NCI-H748 (cell line): ENCODE data around the gene C1orf21.

Source experiments
- DNase-seq: peaks from one replicate; lab custom pipeline; 2025; ENCODE audit not compliant: unreplicated experiment; lab: John Stamatoyannopoulos, UW

C1orf21 gene

GRCh38 chr1:184385865-184386311, 941 bp upstream of the C1orf21 start:
- DNase-seq = peak; percentile 29

DNA sequence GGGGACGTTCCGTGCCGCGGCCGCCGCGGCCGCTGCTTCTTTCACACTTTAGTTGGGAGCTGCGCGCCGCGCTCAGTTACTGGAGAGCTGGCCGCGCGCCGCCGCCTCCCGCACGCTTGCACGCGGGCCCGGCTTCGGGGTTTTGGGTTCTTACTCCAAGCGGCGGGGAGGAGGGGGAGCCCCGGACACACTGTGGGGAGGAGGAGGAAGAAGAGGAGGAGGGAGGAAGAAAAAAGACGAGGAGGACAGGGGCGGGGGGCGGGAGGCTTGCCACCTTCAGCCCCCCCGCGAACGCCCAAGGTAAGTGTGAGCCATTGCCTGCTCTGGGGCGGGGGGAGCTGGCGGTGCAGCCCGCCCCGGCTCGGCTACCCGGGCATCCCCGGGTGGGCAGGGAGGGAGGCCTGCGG, 243 bp downstream of the C1orf21 start:
- peak; percentile 51 for DNase-seq

- DNase-seq = peak; percentile 59
Measured at GRCh38 chr1:184387476-184388318, 868 bp downstream of the C1orf21 start.

GRCh38 chr1:184388319-184388889, 1.6 kb downstream of the C1orf21 start:
- DNase-seq = peak; percentile 13

DNA sequence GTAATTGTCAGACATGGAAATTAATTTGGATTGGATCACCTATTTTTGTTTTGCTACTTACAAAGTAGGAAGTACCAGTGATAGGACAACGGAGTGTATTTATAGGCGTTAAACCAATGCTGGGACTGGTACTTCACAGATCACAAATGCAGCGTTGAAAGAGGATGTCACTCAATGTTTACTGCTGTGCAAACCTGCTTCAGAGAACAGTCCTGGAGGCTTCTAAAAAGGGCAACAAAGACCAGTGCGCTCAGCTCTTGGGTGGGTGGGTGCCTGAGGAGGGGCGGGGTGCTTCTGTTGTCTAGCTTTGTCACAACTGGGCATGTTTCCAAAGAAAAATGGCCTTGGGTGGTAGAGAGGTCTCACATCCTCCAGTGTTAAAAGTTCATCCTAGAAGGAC, 2.1 kb downstream of the C1orf21 start:
- peak; percentile 83 for DNase-seq

DNA sequence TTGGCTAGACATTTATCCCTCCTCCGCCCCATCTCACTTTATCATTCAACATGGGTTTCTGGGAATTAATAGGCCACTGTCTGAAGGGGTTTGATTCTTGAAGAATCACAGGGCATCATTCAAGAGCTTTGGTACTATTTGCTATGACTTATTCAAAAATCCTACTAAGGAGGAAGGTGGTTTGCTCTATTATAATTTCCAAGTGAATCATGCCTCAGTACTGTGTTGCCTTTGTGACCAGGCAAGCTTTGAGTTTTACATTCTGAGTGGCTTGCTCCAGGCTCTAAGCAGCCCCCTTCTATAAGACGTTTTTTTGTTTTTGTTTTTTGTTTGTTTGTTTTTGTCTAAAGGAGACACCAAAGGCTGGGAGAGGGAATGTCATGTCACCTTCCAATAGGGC, 2.6 kb downstream of the C1orf21 start:
- DNase-seq = no peak

DNA sequence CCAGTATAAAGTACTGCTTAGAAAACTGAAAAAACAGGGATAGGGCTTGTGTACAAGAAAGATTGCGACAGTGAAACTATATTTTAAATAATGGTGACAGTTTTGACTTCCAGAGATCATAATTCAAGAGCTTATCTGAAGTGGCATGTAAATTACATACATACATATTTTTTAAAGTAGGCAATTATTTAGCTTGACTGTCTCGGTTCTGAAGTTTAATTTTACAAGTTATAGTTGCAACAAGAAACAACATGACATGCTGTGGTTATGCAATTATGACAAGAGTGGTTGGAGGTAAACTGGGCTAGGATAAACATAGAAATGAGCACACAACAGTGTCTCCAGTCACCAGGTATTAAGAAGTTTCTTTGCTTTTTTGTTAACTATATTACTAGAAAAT, 4.1 kb downstream of the C1orf21 start:
- DNase-seq = no peak

DNA sequence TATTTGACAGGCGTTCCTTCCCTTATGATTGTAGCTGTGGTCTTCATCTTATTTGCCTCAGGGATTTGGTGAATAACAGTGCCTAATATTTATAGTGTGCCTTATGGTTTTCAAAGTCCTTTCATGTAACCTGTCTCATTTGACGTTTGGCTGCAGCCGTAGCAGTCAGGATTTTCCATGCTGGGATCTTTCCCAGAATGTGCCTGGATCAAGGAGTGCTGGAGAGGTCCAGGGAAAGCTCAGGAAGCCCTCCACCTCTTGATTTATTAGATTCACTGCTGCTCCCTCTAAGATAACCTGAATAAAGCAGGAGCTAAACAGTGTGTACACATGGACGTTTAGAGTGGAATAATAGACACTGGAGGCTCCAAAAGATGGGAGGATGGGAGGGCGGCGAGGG, 5.2 kb downstream of the C1orf21 start:
- DNase-seq = no peak

GRCh38 chr1:184392779-184393522, 6.1 kb downstream of the C1orf21 start:
- DNase-seq = no peak

DNA sequence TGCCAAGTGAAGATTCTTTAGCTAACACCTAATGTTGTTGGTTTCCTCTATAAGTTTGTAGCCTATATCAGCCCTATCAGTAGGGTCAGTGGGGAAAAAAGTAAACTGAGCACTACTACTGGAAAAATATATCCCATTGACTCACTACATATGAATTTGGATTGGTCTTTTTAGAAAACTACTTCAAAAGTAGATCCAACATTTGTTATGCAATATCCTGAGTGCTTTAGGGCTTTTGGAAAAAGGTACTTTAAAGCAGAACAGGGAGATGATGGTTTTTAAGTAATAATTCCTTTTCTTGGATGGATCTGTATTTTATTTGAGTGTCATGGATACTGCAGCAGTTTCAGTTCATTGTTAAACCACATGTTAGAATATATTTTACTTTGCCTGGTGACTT, 7.1 kb downstream of the C1orf21 start:
- DNase-seq = no peak

- no peak for DNase-seq
Measured at GRCh38 chr1:184395370-184395769, 8.5 kb downstream of the C1orf21 start.

- DNase-seq = no peak
Measured at GRCh38 chr1:184395937-184396480, 9.2 kb downstream of the C1orf21 start.

GRCh38 chr1:184399192-184399847, 12.5 kb downstream of the C1orf21 start:
- no peak for DNase-seq

- DNase-seq = no peak
Measured at GRCh38 chr1:184403961-184404726, 17.3 kb downstream of the C1orf21 start.

GRCh38 chr1:184404727-184405027, 17.8 kb downstream of the C1orf21 start:
- DNase-seq = no peak

DNA sequence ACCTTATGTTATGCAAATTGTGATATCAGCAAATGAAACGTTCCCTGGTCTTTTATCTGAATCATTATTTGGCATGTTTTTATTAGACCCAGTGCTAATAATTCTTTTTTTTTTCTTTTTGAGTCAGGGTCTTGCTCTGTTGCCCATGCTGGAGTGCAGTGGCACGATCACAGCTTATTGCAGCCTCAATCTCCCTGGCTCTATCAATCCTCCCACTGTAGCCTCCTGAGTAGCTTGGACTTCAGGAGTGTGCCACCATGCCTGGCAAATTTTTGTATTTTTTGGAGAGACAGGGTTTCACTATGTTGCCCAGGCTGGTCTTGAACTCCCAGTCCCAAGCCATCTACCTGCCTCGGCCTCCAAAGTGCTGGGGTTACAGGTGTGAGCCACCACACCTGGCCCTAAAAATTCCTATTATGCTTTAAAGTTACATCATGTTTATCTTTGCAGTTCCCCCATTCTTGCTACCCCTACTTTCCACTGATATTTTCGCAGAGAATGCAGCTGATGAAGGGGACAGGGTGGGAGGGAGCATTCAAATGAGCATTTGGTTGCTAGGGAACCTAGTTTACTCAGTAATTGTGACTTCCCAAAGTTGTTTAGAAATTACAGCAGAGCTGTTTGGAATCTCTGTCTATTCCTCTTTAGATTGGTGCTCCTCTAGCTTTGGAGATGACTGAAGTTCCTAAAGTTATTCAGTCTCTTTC, 18.4 kb downstream of the C1orf21 start:
- DNase-seq = peak; percentile 36

GRCh38 chr1:184405801-184406142, 18.9 kb downstream of the C1orf21 start:
- no peak for DNase-seq

GRCh38 chr1:184406479-184406878, 19.6 kb downstream of the C1orf21 start:
- DNase-seq = no peak

DNA sequence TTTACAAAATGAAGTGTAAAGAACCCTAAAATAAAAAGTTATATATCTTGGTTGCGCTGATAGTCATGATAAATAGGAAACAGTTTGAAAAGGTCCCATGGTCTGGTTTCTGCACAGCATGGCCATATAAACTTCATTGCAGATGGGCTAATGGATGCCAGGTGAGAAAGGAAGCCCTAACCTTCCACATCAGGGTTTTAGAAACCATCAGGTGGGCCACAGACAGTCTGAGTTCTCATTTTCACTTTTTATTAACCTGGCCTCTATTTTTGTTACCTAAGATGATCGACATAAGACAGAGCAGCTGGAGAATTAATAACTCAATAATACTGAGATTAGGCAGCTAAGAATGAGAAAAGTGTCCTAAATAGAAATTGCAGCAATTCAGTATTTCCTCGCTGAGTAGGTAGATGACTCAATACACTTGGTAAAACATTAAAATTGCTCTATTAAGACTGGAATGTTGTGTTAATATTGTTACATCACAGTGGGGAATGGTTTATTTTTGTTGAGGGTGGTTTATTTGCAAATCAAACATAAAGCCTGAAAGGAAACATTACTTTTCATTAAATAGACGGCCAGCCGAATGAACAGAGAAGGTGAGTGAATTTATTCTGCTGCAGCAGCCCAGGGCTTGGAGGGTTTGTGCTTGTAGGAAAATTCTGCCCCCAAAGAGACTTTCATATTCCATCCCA, 21.1 kb downstream of the C1orf21 start:
- DNase-seq = peak; percentile 73
